Neuron (in vitro differentiated cells): ENCODE measurements around the gene TFF2.

ENCODE experiments used
- H2AFZ ChIP-seq: one replicate; pipeline ENCODE4 v1.6.1; 2013; ENCODE audit warnings: low read depth, mild to moderate bottlenecking, inconsistent platforms, low read length, moderate library complexity
- H3K27me3 ChIP-seq: one replicate; pipeline ENCODE4 v1.6.1; 2013; ENCODE audit warnings: low read length; ENCODE audit not compliant: insufficient read depth
- H3K36me3 ChIP-seq: one replicate; pipeline ENCODE4 v1.6.1; 2013; ENCODE audit warnings: low read length; ENCODE audit not compliant: insufficient read depth
- H3K4me1 ChIP-seq: one replicate; pipeline ENCODE4 v1.6.1; 2013; ENCODE audit warnings: low read length; ENCODE audit not compliant: insufficient read depth
- H3K4me3 ChIP-seq: 2 replicates; pipeline ENCODE4 v1.5.1; 2013; ENCODE audit warnings: mild to moderate bottlenecking, low read length, moderate library complexity
- H3K9me3 ChIP-seq: one replicate; pipeline ENCODE4 v1.6.1; 2013; ENCODE audit warnings: low read length

Gene TFF2

DNA sequence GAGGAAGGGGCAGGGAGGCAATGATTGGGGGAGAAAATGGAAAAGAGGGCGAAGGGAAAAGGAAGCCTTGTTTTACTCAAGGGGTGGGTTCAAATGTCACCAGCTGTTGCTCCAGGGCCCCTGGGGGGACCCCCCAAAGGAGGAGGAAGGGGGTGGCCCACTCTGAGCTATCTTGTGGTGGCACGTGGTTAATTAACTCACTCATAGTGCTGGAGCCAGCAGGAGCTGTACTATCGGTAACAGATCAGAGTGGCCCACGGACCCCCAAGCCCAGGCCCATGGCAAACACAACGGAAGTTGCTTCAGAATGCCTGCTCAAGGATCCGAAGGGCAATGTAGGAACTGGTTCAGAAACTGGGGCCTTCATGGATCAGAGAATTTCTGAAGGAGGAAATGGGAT is 7.2 kb downstream of the TFF2 start:
- Histone ChIP-seq H3K9me3 (no peaks in the 10 kb centered on the region), H3K36me3 (no peaks in the 10 kb centered on the region), H2AFZ (no peak overlapping the region), H3K4me3 (no peak overlapping the region), H3K4me1 (no peaks in the 10 kb centered on the region), H3K27me3 (no peaks in the 10 kb centered on the region)

DNA sequence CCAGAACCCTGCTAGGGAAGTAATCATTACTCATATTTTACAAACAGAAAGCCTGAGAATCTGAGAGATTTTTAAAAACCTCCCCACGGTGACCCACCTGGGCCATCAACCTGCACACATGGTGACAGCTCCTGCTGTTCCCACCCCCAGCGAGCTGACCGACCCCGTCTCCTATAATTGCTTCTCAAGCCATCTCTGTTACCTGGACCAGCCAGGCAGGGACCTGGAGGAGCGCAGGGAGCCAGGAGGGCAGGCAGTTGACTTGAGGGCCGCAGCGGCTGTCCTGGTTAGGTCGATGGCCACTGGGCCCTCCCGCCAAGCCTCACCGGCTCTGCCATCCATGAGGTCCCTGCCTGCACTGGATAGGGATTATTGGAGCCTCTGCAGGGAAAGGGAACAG is 7.7 kb downstream of the TFF2 start:
- no peaks in the 10 kb centered on the region for H3K4me1 ChIP-seq

DNA sequence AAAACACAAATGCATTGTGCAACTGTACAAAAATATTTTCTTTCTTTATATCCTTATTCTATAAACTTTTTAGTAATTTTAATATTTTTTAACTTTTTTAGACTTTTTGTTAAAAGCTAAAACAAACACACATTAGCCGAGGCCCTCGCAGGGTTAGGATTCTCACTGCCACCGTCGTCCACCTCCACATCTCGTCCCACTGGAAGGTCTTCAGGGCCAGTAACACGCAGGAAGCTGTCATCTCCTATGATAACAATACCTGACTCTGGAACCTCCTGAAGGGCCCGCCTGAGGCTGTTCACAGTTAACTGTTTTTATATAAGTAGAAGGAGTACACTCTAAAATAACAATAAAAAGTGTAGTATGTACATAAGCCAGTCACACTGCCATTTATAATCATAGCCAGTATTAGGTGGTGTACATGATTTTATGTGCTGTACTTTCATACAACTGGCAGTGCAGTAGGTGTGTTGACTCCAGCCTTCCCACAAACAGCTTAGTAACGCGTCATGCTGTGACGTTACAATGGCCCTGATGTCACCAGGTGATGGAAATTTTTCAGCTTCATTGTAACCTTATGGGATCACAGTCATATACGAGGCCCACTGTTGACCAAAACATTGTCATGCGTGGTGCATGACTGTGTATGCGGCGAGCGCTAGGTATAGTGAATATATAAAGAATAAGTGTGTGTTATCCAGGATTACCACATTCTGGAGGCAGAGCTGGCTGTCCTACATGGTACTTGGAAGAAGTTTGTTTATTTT is 8.8 kb downstream of the TFF2 start:
- no peaks in the 10 kb centered on the region for H3K36me3 ChIP-seq
- no peak overlapping the region for H2AFZ ChIP-seq
- H3K4me1 ChIP-seq = no peaks in the 10 kb centered on the region
- no peak overlapping the region for H3K4me3 ChIP-seq
- H3K9me3 ChIP-seq = no peaks in the 10 kb centered on the region
- H3K27me3 ChIP-seq = no peaks in the 10 kb centered on the region

More for the DNA sequence above, 7.7 kb downstream of the TFF2 start:
- Histone ChIP-seq H3K9me3 (no peaks in the 10 kb centered on the region), H2AFZ (no peak overlapping the region), H3K27me3 (no peaks in the 10 kb centered on the region), H3K4me3 (no peak overlapping the region), H3K36me3 (no peaks in the 10 kb centered on the region)

DNA sequence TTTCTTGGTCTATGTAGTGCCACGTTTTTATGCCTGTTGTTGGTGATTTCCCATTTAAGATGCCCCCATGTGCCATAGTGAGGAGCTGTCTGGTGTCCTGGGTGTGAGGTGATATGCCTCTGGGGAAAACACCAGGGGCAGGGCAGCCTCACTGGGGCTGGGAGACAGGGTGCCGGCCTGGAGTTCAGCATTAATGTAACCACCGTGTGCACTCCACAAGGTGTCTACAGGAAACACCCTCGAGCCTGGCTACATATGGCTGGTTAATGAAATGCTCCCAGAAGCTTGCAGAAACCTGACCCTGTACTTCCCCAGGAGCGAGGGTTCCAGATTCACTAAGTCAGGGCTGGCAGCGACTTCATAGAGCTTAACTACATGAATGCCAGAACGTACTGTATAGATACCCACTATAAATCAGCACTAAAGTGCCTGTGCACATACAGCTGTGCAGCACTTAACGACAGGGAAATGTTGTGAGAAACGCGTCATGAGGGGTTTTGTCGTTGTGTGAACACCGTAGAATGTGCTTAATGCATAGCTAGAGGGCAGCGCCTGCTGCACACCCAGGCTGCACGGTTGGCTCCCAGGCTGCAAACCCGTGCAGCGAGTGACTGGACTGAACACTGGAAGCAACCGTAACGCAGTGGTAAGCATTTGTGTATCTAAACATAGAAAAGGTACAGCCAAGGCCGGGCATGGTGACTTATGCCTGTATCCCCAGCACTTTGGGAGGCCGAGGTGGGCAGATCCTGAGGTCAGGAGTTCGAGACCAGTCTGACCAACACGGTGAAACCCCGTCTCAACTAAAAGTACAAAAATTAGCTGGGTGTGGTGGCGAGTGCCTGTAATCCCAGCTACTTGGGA is 10.4 kb downstream of the TFF2 start:
- Histone ChIP-seq H3K36me3 (no peaks in the 10 kb centered on the region), H2AFZ (no peak overlapping the region), H3K4me1 (no peaks in the 10 kb centered on the region), H3K9me3 (no peaks in the 10 kb centered on the region), H3K27me3 (peaks cover 4% of the 10 kb centered on the region), H3K4me3 (no peak overlapping the region)

DNA sequence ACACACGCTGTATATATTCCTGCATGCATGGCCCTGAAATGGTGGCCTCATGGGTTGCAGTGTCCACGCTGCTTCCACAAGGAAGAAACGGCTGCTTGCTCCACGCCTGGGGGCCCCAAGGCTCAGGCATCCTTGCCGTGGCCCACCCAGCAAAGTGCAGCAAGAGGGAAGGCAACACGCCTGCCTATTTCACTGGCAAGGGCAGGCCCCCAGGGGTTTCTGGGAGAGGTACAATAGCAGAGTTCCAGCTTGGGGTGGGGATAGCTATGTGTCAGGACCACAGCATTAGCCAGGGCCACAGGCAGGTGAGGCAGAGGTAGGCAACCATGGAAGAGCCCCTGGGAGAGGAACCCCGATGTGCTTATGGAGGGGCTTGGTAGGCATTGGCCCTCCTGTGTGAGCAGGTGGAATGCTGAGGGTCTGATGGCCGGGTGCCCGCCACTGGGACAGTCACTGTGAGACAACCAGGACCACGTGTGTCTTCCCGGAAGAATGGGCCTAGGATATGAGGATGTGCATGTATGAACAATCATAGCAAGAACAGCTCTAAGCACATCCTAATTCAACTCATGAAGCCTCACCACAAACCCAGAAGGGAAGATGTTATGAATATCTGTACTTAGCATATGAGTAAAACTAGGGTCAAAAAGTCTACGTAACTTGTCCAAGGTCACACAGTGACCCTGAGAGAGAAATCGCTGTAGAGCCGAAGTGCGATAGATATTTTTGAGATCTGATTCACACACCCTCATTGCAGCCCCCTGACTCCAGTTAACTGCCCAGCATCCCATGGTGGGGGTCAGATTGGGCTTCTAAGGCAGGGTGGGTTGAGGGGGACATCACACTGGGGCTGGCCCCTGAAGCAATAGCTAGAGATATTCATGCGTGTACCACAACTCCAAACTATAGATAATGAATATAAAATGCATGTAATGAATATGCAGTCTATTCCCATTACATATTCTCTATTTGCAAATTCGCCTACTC is 11.8 kb downstream of the TFF2 start:
- peaks cover 4% of the 10 kb centered on the region for H3K27me3 ChIP-seq
- no peaks in the 10 kb centered on the region for H3K36me3 ChIP-seq
- no peak overlapping the region for H2AFZ ChIP-seq
- no peaks in the 10 kb centered on the region for H3K9me3 ChIP-seq
- H3K4me3 ChIP-seq = no peak overlapping the region
- no peaks in the 10 kb centered on the region for H3K4me1 ChIP-seq

DNA sequence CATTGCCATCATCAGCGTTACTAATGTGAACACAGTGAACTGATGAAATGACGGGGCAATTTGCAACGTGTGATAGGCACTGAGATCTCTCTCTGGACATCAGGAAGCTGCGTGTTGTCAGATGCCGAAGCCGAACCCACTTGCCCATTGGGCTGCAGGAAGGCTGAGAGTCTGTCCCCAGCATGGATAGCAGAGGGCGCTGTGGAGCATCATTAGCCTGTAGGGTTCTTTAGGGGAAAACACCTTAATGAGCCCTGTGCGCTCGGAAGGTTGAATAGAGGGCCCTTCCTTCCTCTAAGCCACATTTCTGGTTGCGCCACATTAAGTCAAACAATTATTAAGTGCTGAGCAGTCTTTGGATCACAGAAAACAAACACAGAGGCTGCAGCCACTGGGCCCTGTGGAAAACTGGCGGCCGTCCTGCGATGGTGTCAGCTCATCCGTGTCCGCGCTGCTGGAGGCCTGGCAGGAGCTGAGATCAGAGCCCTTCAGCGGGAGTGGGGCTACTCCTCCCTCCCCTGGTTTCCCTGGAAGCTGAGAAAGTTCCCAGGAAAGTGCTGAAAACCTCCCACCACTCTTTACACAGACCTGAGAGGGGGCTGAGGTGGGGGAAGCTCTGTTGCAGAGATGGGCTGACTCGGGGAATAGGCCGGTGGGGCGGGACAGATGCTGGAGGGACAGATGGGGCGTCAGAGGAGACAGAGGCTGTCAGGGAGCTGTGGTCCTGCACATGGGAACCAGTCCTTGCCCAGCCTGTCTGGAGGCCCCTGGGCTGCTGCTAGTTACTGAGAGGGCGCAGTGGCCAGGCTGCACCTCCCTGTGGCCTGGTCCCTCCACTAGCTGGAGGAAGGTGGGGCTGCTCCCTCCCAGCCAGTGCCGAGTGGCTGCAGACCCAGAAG is 12.7 kb downstream of the TFF2 start:
- H3K36me3 ChIP-seq = no peaks in the 10 kb centered on the region
- no peaks in the 10 kb centered on the region for H3K4me1 ChIP-seq
- no peak overlapping the region for H3K4me3 ChIP-seq
- no peak overlapping the region for H2AFZ ChIP-seq
- H3K9me3 ChIP-seq = no peaks in the 10 kb centered on the region
- peaks cover 4% of the 10 kb centered on the region for H3K27me3 ChIP-seq

DNA sequence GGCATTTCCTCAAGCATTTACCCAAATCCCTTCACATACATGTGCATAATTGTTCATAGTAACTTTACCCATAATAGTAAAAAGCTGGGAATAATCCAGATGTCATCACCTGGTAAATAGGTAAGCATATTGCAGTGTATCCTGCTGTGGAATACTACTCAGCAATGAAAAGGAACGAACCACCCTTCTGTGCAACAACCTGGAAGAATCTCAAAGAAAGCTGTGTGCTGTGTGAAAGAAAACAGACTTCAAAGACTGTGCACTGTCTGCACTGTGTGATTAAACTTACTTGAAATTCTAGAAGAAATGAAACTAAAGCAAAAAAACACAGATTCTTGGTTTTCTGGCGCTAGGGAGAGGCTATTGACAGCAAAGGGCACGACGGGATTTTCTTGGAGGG is 13.5 kb downstream of the TFF2 start:
- no peak overlapping the region for H2AFZ ChIP-seq

DNA sequence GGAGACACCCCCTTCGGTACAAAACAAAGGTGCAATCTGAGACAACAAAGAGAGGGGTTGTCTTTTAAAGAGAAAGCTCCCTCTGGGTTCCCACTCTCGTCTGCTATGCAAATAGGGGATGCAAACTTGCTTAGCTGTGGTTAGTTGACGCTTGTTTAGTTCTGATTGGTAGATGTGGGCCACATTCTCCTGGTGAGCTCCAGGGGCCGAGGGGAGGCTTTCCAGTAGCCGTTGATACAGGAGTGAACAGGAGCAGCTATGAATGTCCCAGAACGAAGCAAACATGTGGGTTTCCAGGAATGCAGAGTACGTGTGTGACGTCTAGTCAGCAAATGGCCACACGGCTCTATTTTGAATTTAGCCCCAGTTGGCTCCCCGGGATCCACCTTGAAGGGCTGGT is 14.7 kb downstream of the TFF2 start:
- H3K36me3 ChIP-seq = no peaks in the 10 kb centered on the region
- no peaks in the 10 kb centered on the region for H3K4me1 ChIP-seq
- H3K9me3 ChIP-seq = no peaks in the 10 kb centered on the region
- H2AFZ ChIP-seq = no peak overlapping the region
- H3K4me3 ChIP-seq = no peak overlapping the region
- peaks cover 4% of the 10 kb centered on the region for H3K27me3 ChIP-seq

More for the DNA sequence above, 13.5 kb downstream of the TFF2 start:
- Histone ChIP-seq H3K36me3 (no peaks in the 10 kb centered on the region), H3K9me3 (no peaks in the 10 kb centered on the region), H3K4me3 (no peak overlapping the region), H3K4me1 (no peaks in the 10 kb centered on the region), H3K27me3 (peaks cover 4% of the 10 kb centered on the region)

DNA sequence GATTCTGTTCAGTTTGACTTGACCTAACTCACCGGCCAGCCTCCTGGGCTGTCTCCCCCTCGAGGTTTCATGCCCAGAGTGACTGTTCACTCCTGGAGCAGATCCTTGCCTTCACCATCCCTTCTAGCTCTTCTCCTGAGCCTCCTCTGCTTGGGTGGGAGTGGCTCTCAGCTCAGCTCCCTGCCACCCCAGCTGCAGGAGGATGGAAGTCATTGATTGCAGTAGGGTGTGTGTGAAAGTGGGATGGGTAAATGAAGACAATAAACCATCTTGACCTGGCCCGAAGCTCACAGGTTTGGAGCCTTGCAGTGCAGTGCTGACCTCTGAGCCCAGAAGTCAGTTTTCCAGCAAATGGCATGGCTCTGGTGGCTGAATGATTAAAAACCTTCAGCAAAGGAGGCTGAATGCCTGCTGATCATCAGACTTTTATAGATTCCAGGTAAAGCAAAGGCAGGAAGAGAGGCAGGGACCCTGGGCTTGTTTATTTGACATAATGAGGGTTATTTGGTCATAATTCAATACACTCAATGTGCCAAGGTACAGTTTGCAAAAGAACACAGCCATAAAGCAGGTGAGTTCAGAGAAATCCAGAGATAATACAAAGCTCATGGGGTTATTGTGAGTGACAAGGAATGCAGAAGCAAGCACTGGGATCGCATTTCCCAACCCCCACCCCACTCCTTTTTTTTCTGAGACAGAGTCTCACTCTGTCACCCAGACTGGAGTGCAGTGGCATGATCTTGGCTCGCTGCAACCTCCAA is 18.1 kb downstream of the TFF2 start:
- H3K36me3 ChIP-seq = no peaks in the 10 kb centered on the region
- peaks cover 4% of the 10 kb centered on the region for H3K27me3 ChIP-seq
- no peaks in the 10 kb centered on the region for H3K4me1 ChIP-seq
- no peak overlapping the region for H2AFZ ChIP-seq
- H3K4me3 ChIP-seq = no peak overlapping the region
- no peaks in the 10 kb centered on the region for H3K9me3 ChIP-seq

DNA sequence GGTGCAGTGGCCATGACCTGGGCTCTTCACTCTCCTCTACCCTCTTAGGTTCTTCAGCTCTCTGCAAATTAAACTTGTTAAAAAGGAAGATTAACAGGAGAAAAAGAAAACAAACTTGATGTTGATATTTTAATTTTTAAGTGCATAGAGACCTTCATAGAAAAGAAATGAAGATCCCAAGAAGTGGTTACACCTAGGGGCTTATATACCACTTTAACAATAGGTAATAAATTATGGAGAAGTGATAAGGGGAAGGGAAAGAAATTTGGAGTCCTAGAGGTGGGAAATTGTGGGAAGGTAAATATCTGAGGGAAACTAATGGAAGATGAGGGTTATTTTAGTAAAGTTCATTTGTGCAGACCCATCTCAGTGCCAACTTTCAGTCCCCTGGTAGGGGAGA is 19.1 kb downstream of the TFF2 start:
- H3K4me3 ChIP-seq = no peak overlapping the region
- no peaks in the 10 kb centered on the region for H3K9me3 ChIP-seq
- H3K4me1 ChIP-seq = no peaks in the 10 kb centered on the region
- H3K36me3 ChIP-seq = no peaks in the 10 kb centered on the region
- peaks cover 4% of the 10 kb centered on the region for H3K27me3 ChIP-seq
- H2AFZ ChIP-seq = no peak overlapping the region

DNA sequence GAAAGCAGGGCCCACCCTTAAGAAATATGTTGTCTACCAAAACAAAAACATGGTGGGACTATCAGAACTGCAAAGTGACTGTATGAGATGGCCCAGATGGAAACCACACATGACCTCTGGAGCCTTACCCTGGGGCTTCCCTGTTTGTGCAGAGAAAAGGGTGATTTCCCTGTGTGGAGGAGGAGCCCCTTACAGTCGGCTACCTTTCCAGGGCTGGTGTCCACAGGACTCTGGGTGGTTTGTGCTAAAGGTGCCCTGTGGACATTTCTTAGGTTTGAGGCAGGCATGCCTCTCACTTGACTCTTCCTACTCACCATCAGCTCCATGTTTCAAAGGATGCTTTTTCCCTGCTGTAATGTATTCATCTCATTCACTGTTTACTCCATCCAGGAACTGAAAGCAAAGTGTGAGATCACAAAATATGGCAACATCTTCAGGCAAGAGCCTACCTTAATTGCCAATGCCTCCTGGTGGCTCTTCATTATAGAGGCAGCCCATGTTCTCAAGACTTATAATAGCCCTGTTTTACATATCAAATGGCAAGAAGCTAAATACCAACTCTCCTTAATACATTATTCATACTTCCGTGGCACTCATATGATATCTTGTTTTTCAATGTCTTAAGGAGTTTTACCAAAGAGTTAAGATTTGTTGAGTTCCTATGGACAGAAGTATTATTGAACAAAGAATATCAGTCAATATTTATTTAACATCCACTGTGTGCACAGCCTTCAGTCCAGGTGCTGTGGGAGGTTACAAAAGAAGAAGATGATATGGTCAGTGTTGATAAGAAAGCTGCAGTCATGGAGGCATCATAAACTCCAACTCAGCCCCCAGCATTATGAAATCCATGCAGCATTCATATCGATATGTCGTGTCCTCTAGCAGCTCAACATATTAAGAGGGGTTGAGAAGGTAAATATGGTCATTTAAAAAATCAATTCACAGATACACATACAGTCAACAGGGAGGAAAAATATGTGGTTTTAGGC is 20.1 kb downstream of the TFF2 start:
- no peaks in the 10 kb centered on the region for H3K9me3 ChIP-seq
- no peak overlapping the region for H3K4me3 ChIP-seq
- H2AFZ ChIP-seq = no peak overlapping the region
- H3K4me1 ChIP-seq = no peaks in the 10 kb centered on the region
- H3K27me3 ChIP-seq = no peaks in the 10 kb centered on the region
- no peaks in the 10 kb centered on the region for H3K36me3 ChIP-seq
